HG03060 (cell line): ENCODE results near the gene MMP28.

Experiments
- ATAC-seq: cut with Tn5 transposase; IDR thresholded peaks from one replicate; pipeline ENCODE4 v1.9.1; 2021; ENCODE audit warnings: low read depth, moderate number of reproducible peaks; ENCODE audit not compliant: unreplicated experiment

Gene MMP28

GRCh38 chr17:35745749-35746320 is 49.6 kb downstream of the MMP28 start:
- no peak for ATAC-seq

GRCh38 chr17:35745246-35745645 is 50.2 kb downstream of the MMP28 start:
- ATAC-seq, result no peak

- no peak for ATAC-seq
Observed at GRCh38 chr17:35744830-35745229, 50.6 kb downstream of the MMP28 start.

- ATAC-seq, result no peak
Observed at GRCh38 chr17:35743626-35744328, 51.7 kb downstream of the MMP28 start.

GRCh38 chr17:35742896-35743477 is 52.5 kb downstream of the MMP28 start:
- ATAC-seq, result no peak

GRCh38 chr17:35742496-35742895 is 52.9 kb downstream of the MMP28 start:
- no peak for ATAC-seq

GRCh38 chr17:35740997-35741931 is 54.2 kb downstream of the MMP28 start:
- ATAC-seq, result no peak

- ATAC-seq, result no peak
Observed at GRCh38 chr17:35740216-35740615, 55.2 kb downstream of the MMP28 start.

- no peak for ATAC-seq
Observed at GRCh38 chr17:35738519-35739133, 56.8 kb downstream of the MMP28 start.

- no peak for ATAC-seq
Observed at GRCh38 chr17:35736236-35736635, 59.2 kb downstream of the MMP28 start.

GRCh38 chr17:35735036-35735805 is 60.2 kb downstream of the MMP28 start:
- no peak for ATAC-seq

GRCh38 chr17:35734396-35734795 is 61.0 kb downstream of the MMP28 start:
- ATAC-seq, result no peak

GRCh38 chr17:35733366-35733765 is 62.1 kb downstream of the MMP28 start:
- ATAC-seq, result no peak

- ATAC-seq, result no peak
Observed at GRCh38 chr17:35732806-35733136, 62.7 kb downstream of the MMP28 start.

- ATAC-seq, result no peak
Observed at GRCh38 chr17:35731917-35732805, 63.3 kb downstream of the MMP28 start.

- no peak for ATAC-seq
Observed at GRCh38 chr17:35731239-35731916, 64.1 kb downstream of the MMP28 start, which contains the start of gene RASL10B. Gene RASL10B, plus strand, starts transcription at chr17:35731639. Its CDS starts 3,546 bp downstream, at chr17:35735185.

- ATAC-seq, result no peak
Observed at GRCh38 chr17:35730400-35731005, 64.9 kb downstream of the MMP28 start.

- ATAC-seq, result no peak
Observed at GRCh38 chr17:35729405-35729833, 66.0 kb downstream of the MMP28 start.
